Fibroblast of pulmonary artery (primary cell): ENCODE data around the gene NEDD4L.

Experiments
- DNase-seq: peaks from one replicate; pipeline ENCODE4 v3.0.0-alpha.2; 2010; ENCODE audit warnings: low read depth
- H3K4me3 ChIP-seq: replicated peaks from 2 replicates; pipeline ENCODE4 v1.5.1; 2011; ENCODE audit warnings: low read depth, mild to moderate bottlenecking, control low read depth, low read length, moderate library complexity
- CTCF ChIP-seq: IDR thresholded peaks from 2 replicates; pipeline ENCODE4 v1.5.1; 2011; ENCODE audit warnings: mild to moderate bottlenecking, control low read depth, low read length, inconsistent platforms; ENCODE audit errors: missing control alignments

Gene NEDD4L

GRCh38 chr18:58136879-58137278, 92.9 kb downstream of the NEDD4L start:
- no peak overlapping the region for H3K4me3 ChIP-seq
- TF ChIP-seq CTCF, result no peak
- DNase-seq, result peak; percentile 23

- no peak for TF ChIP-seq CTCF
- no peak for DNase-seq
These were observed 95.7 kb downstream of the NEDD4L start for GRCh38 chr18:58139459-58140386.

GRCh38 chr18:58140387-58141325, 96.6 kb downstream of the NEDD4L start:
- no peak for TF ChIP-seq CTCF
- DNase-seq, result no peak
- H3K4me3 ChIP-seq, result no peak overlapping the region

More at GRCh38 chr18:58139459-58140386, 95.7 kb downstream of the NEDD4L start:
- H3K4me3 ChIP-seq, result no peak overlapping the region

GRCh38 chr18:58143386-58143785, 99.4 kb downstream of the NEDD4L start:
- no peak for TF ChIP-seq CTCF
- peak; percentile 75 for DNase-seq
- H3K4me3 ChIP-seq, result peak overlapping the region; percentile 8

GRCh38 chr18:58144106-58144505, 100.1 kb downstream of the NEDD4L start:
- no peak for TF ChIP-seq CTCF
- no peak for DNase-seq
- H3K4me3 ChIP-seq, result no peak overlapping the region

GRCh38 chr18:58144671-58145285, 100.8 kb downstream of the NEDD4L start:
- no peak for DNase-seq
- TF ChIP-seq CTCF, result no peak
- no peak overlapping the region for H3K4me3 ChIP-seq
